Measurements from ENCODE around the gene SMIM17. TPM values are rescaled to one million over a fixed set of nuclear protein-coding genes. Genes with fewer than 3 reads are reported as not detected.

Gene SMIM17
- total RNA-seq, 1 experiment from 2014 or later = not detected

Other genes with a start within 250 kb of the SMIM17 start
- 2.0 and 4.6 TPM in 2 replicates for gene ZNF582, start 249.6 kb upstream of the SMIM17 start, total RNA-seq (2014; rRNA removed; shearing (Covaris generic))
- 3.9 and 4.1 TPM in 2 replicates for gene ZNF583, start 238.8 kb upstream of the SMIM17 start, total RNA-seq (2014; rRNA removed; shearing (Covaris generic))
- 1.4 and 8.1 TPM in 2 replicates for gene ZNF667, start 165.8 kb upstream of the SMIM17 start, total RNA-seq (2014; rRNA removed; shearing (Covaris generic))
- gene ZNF471, start 135.3 kb upstream of the SMIM17 start, total RNA-seq (2014; rRNA removed; shearing (Covaris generic)) = 0.12 and 0.34 TPM in 2 replicates
- 3.1 and 10.8 TPM in 2 replicates for gene ZFP28, start 104.2 kb upstream of the SMIM17 start, total RNA-seq (2014; rRNA removed; shearing (Covaris generic))
- 1.2 TPM in 2 replicates for gene ZNF470, start 75.7 kb upstream of the SMIM17 start, total RNA-seq (2014; rRNA removed; shearing (Covaris generic))
- 3.9 and 6.2 TPM in 2 replicates for gene ZNF71, start 47.9 kb upstream of the SMIM17 start, total RNA-seq (2014; rRNA removed; shearing (Covaris generic))
- 0.40 and 1.3 TPM in 2 replicates for gene ZNF835, start 28.6 kb downstream of the SMIM17 start, total RNA-seq (2014; rRNA removed; shearing (Covaris generic))
- 4.1 and 6.6 TPM in 2 replicates for gene PEG3, start 197.6 kb downstream of the SMIM17 start, total RNA-seq (2014; rRNA removed; shearing (Covaris generic))
- 2.5 and 4.8 TPM in 2 replicates for gene ZIM2, start 197.6 kb downstream of the SMIM17 start, total RNA-seq (2014; rRNA removed; shearing (Covaris generic))

Measured in Daoy (cell line).